NT2/D1 (cell line): ENCODE measurements around the gene CCDC107.

Source experiments
- SUZ12 ChIP-seq: IDR thresholded peaks from 2 replicates; pipeline ENCODE4 v1.6.1; 2011; ENCODE audit not compliant: insufficient read length, insufficient read depth; ENCODE audit errors: extremely low read depth
- YY1 ChIP-seq: IDR thresholded peaks from 2 replicates; pipeline ENCODE4 v1.6.1; 2011; ENCODE audit not compliant: insufficient read length, insufficient read depth
- ZNF274 ChIP-seq: IDR thresholded peaks from 2 replicates; pipeline ENCODE4 v1.6.1; 2011; ENCODE audit warnings: mild to moderate bottlenecking, low read depth, low read length

DNA sequence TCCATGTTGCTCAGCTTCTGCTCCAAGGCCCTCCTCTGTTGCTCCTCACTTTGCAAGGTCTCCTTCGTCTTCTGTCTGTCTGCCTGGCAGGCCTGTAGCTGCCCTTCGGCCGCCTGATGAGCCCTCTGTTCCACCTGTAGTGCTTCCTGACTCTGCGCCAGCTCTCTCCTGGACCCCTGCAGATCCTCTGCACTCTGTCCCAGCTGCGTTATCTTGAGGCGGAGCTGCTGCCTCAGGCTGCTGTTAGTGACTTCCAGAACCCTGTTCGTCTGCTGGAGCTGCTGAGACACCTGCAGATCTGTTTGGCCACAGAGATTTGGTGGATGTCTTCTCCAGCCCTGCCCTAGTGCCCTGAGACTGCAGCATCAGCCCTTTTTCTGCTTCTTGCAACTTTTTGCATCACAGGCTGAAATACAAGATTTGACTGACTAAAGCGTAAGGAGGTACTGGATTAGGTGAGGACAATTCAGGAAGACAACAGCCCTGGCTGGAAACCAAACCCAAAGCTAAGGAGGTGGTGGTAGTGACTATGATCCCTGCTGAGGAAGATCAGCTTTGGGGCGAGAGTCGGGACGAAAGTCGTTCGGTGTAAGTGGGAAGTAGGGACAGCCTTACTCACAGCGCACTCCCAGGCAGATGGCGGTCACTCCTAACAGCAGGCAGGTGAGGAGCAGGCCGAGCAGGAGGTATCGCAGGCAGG, 42.0 kb upstream of the CCDC107 start:
- TF ChIP-seq YY1 (no peak), ZNF274 (no peak), SUZ12 (no peak)
